Activated CD4-positive, alpha-beta T cell treated with anti-CD3 and anti-CD28 coated beads for 4 hours (primary cell): ENCODE data around the gene TLE4.

Source experiments
- DNase-seq, 2 donors: peaks; one replicate each; pipeline ENCODE4 v3.0.0-alpha.2; 2020

The TLE4 gene

GRCh38 chr9:79571309-79572031 is at the start of gene TLE4:
Gene TLE4 (plus strand): TSS chr9:79571965. CDS start chr9:79572791, 826 bp downstream.
- DNase-seq: peak; percentile 99 to 100

GRCh38 chr9:79522793-79523192 is 49.0 kb upstream of the TLE4 start:
- no peak for DNase-seq

GRCh38 chr9:79524266-79524665 is 47.5 kb upstream of the TLE4 start:
- DNase-seq: no peak

- no peak for DNase-seq
These were observed 45.6 kb upstream of the TLE4 start for GRCh38 chr9:79526149-79526672.

GRCh38 chr9:79535534-79535933 is 36.2 kb upstream of the TLE4 start:
- no peak for DNase-seq

GRCh38 chr9:79537838-79538237 is 33.9 kb upstream of the TLE4 start:
- DNase-seq: no peak

GRCh38 chr9:79542735-79543620 is 28.8 kb upstream of the TLE4 start:
- no peak for DNase-seq

- DNase-seq: peak; percentile 3 to 14
These were observed 27.4 kb upstream of the TLE4 start for GRCh38 chr9:79544375-79544774.

- DNase-seq: no peak
These were observed 20.2 kb upstream of the TLE4 start for GRCh38 chr9:79551586-79551985.

GRCh38 chr9:79551994-79552393 is 19.8 kb upstream of the TLE4 start:
- DNase-seq: no peak

- no peak for DNase-seq
These were observed 16.2 kb upstream of the TLE4 start for GRCh38 chr9:79555474-79556089.

- no peak for DNase-seq
These were observed 12.1 kb upstream of the TLE4 start for GRCh38 chr9:79559495-79560181.

GRCh38 chr9:79562749-79563386 is 8.9 kb upstream of the TLE4 start:
- DNase-seq: no peak

- no peak for DNase-seq
These were observed 7.7 kb upstream of the TLE4 start for GRCh38 chr9:79564105-79564504.

- no peak for DNase-seq
These were observed 6.5 kb upstream of the TLE4 start for GRCh38 chr9:79565245-79565644.

- no peak for DNase-seq
These were observed 4.1 kb upstream of the TLE4 start for GRCh38 chr9:79567671-79568098.

GRCh38 chr9:79568337-79569101 is 3.2 kb upstream of the TLE4 start:
- no peak for DNase-seq

GRCh38 chr9:79569814-79570447 is 1.8 kb upstream of the TLE4 start:
- DNase-seq: no peak

GRCh38 chr9:79570448-79571308 is 1.1 kb upstream of the TLE4 start:
- peak; percentile 24 to 41 for DNase-seq
